GM21723 (cell line): Measurements from ENCODE around the gene KLHL17.

Source experiments
- ATAC-seq: cut with Tn5 transposase; IDR thresholded peaks from one replicate; pipeline ENCODE4 v1.9.1; 2021; ENCODE audit warnings: mild to moderate bottlenecking, moderate library complexity; ENCODE audit not compliant: unreplicated experiment

Gene KLHL17

GRCh38 chr1:921011-921837 lies 39.2 kb upstream of the KLHL17 start:
- ATAC-seq = no peak

DNA sequence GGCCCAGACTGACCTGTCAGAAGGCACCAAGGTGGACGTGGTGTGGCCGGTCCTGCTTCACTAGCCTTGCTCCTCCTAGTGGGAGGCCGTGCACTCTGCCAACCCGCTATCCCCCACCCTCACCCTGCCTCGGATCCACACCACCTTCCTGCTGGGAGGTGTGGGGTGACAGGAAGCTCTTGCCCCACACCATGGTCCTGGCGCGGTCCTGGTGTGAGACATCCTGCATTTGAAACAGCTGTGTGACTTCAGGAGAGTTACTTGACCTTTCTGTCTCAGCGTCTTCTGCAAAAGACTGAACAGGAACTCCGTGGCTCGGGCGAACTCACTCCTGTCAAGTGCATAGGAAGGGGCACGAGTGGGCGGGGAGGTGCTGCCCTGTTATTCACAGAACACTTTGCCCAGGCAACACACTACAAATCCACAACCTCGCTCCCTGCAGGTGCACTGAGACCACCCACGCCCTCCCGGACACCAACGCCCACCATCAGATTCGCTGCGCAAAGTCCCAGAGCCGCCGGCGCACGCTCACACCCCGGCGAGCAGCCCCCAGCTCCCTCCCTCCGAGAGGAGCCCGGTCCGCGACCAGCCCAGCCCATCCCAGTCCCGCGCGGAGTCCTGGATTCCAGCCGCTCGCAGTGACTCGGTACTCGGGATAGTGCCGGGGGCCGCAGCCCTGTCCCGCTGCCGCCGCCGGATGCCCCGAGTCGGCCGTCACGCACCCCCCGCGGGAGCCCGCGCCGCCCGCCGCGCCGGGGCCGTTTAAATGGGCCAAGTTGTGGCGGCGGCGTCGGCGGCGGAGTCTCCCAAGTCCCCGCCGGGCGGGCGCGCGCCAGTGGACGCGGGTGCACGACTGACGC lies 37.0 kb upstream of the KLHL17 start, which contains the start of gene SAMD11:
Gene SAMD11 (plus strand): TSS at position 793 of the 860 bp plus-strand sequence. CDS start 509 bp downstream, outside the sequence.
- no peak for ATAC-seq

DNA sequence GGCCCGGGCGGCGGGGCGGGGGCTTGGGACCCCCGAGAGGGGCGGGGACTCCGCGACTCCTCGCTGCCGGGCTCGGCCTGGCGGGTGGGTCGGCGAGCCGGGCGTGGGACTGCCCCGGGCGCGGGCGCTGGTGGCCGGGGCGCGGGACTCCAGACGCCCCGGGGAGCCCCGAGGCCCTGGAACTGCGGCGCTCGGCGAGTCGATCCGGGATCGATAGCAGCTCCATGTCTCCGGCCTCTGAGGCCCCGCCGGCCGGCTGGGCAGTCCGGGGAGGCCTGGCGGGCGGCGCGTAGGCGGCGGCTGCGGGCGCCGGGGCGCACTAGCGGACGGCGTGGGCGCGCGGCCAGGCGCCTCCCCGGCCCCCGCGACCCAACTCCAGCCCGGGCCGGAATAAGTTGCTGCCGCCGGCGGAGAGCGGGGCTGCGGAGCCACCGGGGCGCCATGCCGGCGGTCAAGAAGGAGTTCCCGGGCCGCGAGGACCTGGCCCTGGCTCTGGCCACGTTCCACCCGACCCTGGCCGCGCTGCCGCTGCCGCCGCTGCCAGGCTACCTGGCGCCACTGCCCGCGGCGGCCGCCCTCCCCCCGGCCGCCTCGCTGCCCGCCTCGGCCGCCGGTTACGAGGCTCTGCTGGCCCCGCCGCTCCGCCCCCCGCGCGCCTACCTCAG lies 36.3 kb upstream of the KLHL17 start:
- ATAC-seq = no peak

DNA sequence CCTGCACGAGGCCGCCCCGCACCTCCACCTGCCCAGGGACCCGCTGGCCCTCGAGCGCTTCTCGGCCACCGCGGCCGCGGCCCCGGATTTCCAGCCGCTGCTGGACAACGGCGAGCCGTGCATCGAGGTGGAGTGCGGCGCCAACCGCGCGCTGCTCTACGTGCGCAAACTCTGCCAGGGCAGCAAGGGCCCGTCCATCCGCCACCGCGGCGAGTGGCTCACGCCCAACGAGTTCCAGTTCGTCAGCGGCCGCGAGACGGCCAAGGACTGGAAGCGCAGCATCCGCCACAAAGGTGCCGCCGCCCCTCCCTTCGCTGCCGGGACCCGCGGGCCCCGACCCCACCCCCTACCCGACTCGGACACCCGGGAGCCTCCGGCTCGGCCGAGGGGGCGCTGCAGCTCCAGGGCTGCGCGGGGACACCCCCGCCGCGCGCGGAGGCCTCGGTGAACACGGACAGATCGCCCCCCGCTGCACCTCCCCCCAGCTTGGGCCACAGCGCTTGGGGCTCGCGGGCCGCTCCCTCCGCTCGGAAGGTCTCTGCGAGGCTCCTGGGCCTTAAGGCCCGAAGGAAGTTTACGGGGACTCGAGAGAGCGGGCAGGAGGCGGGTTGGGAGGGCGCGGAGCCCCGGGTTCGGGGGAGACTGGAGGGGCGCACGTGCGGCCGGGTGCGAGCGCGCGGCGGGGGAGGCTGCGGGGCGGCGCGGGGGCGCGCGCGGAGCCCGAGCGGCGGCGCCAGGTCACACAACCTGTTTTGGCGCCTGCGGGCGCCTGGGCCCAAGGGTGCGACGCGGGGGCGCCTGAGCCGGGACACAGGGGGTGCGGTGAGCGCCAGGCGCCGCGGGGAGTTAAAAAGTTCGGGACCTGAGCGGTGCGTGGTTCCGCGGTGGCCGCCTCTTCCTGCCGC lies 35.5 kb upstream of the KLHL17 start:
- no peak for ATAC-seq

GRCh38 chr1:925561-926421 lies 34.6 kb upstream of the KLHL17 start:
- ATAC-seq = no peak

GRCh38 chr1:927234-927633 lies 33.1 kb upstream of the KLHL17 start:
- ATAC-seq = no peak

DNA sequence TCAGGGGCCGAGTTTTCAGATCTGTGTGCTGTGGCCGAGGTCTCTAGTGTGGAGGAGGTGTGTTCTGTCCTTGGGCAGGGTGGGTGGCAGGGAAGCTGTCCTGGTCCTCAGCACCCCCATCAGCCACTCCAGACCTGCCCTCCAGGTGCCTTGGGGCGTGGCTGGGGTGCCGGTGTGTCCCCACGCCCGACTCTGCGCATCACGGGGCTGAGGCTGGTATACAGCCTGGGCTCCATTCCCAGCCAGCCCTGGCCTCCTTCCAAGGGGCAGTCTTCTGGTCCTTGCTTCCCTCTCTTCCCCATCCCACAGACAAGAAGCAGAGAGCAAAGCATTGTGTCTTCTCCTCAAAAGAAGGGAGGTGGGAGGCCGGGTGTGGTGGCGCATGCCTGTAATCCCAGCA lies 32.6 kb upstream of the KLHL17 start:
- no peak for ATAC-seq

DNA sequence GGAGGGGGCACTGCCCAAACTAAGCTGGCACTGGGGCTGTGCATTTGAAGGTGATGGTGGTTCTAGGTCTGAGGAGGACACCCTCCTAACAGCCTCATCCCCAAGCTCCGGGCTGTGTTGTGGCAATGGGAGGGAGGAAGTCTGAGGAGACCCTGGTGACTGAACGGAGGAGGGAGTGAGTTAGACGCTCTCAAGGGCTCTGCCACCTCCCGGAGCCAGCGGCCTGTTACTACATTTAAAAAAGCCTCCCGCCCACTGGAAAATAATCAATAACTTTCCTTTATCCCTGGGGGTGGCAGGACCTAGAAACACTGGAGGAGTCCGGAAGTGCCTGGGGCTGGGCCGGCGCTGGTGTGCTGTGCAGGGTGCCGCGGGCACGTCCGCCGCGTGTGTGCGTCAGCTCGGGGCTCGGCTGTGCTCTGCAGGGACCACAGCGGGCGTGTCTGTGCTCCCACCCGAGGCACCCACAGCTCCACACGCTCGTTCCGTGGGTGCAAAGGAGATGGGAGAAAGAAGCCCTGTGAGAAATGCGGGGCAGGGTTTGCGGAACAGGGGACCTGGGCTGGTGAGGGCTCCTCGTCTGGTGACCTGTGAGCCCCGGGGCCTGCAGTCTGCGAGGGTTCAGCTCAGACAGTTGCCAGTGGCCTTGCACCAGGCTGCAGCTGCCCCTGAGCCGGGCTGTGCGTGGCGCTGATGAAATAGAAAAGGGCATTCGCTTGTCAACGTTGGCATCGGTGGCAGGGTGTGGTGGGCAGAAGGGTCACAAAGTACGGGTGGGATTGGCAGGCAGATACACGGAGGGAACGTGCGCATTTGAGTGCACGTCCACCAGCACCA lies 31.3 kb upstream of the KLHL17 start:
- no peak for ATAC-seq

DNA sequence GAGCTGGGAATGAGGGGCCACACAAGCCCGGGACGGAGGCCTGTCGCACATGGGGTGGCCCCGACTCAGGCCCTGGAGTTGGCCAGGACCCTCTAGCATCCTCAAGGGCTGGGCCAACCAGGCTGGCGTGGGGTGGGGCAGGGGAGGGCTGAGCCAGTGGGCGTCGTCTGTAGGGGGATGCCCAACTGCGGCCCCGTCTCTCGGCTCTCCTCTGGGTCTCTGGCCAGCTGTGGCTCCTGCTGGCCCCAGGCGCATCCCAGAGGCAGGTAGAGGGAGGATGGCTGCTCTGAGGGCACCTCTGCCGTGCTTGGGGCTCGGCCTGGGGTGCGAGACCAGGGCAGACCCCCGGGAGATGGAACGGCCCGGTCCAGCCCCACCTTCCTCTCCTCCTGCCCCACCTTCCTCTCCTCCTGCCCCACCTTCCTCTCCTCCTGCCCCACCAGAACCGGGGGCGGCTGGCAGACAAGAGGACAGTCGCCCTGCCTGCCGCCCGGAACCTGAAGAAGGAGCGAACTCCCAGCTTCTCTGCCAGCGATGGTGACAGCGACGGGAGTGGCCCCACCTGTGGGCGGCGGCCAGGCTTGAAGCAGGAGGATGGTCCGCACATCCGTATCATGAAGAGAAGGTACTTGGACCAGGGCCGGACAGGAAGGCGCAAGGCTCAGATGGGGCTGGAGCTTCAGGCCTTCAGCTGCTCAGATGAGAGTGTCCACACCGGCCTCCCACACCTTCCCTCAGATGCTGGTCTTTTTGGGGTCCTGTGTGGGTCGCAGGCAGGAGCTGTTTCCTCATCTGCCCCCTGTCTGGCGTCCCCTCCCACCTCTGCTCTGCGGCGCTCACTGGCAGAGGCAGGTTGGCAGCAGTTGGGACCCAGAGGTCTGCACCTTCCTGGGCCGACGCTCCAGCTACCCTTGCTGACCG lies 30.4 kb upstream of the KLHL17 start:
- no peak for ATAC-seq

- ATAC-seq = no peak
Observed at GRCh38 chr1:930633-931138, 29.7 kb upstream of the KLHL17 start.

GRCh38 chr1:931380-932172 lies 28.8 kb upstream of the KLHL17 start:
- ATAC-seq = no peak

DNA sequence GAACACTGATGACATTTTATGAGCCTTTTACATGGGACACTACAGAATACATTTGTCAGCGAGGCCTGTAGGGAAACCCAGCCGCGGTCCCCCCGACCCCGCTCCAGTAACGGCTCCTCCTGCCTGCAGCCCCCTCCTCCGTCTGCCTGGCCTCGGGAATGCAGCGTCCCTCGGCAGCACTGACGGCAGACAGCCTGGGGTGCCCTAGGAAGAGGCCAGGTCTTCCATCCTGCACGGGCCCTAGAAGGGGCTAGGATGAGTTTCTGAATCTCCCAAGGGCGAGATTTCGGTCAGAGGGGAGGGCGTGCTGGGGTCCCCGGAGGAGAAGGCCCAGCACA lies 28.2 kb upstream of the KLHL17 start:
- no peak for ATAC-seq

- ATAC-seq = no peak
Observed at GRCh38 chr1:932776-933602, 27.4 kb upstream of the KLHL17 start.

GRCh38 chr1:933603-933940 lies 26.8 kb upstream of the KLHL17 start:
- ATAC-seq = no peak

DNA sequence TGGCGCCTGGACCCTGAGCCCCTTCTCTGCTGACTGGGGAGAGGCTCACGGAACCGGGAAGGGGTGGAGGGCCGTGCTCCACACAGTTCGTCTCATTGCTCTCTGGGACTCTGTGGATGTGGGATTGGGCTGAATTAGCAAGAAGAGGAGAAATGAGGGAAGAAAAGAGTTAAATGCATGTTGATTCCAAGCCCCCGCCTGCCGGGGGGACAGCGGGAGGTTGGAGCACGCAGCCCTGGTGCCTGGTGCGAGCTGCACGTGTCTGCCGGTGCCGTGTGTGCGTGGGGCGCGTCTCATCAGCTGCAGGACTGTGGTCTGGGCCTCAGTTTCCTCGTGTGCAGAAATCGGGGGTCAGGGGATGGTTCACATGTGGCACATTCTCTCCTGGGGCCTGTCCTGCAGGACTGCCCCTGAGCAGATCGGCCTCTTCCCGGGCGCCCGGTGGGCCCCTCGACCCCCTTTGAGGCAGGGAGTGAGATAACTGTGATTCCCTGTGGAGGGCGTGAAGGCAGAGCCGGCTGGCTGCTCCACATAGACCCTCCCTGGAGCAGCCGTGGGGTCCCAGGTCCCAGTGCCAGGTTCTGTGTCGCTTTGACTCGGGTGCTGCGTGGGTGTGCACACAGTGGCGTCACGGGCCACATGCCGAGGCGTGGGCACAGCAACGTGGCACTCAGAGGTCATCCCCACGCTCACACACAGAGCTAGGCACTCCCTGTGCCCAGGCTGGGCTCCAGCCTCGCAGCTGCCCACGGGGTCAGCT lies 25.2 kb upstream of the KLHL17 start:
- ATAC-seq = no peak
